HCT116 (cell line): ENCODE results near the gene ATXN1. TPM values are rescaled to one million over a fixed set of nuclear protein-coding genes. Genes with fewer than 3 reads are reported as not detected.

Experiments
- ATAC-seq: fragments of 200-7000 bp; cut with Tn5 transposase; 2 replicates; pipeline ENCODE4 v1.9.1; 2020; ENCODE audit warnings: mild to moderate bottlenecking, moderate library complexity
- BruUV-seq: library from RNA; stranded (reverse); fragments of 400-500 nt; replicated peaks from 2 replicates; lab custom pipeline; 2021; lab: Mats Ljungman, UMichigan
- CTCF ChIA-PET: fragments of 300-600 bp; sonication (Branson Sonifier 250); formaldehyde crosslinking; loops from one replicate; lab custom pipeline; 2021; ENCODE audit warnings: antibody characterized with exemption; lab: Charles Lee
- POLR2A ChIA-PET: fragments of 300-600, 350-600 bp; sonication (Branson Sonifier 250); formaldehyde crosslinking; loops from one replicate; lab custom pipeline; 2021; ENCODE audit warnings: antibody characterized with exemption; lab: Charles Lee
- RAD21 ChIA-PET, 2 experiments: fragments of 300-600 bp; sonication (Branson Sonifier 250); formaldehyde crosslinking; loops; one replicate each; lab custom pipeline; 2023; ENCODE audit warnings: low total read pairs in 2 of 2; ENCODE audit not compliant: uncharacterized antibody in 2 of 2, unreplicated experiment in 2 of 2, low non-redundant PET in 1 of 2; lab: Charles Lee
- DNase-seq: peaks from one replicate; pipeline ENCODE4 v3.0.0-alpha.2; 2010; ENCODE audit warnings: low read depth, low spot score
- H2AFZ ChIP-seq: fragments of 200-600 bp; shearing (Covaris generic), sonication (generic); 2 replicates; pipeline ENCODE4 v1.6.1; 2017; ENCODE audit warnings: low read depth, mixed run types, mixed read lengths, antibody characterized with exemption, low read length; ENCODE audit not compliant: poor library complexity, severe bottlenecking
- H3K27ac ChIP-seq: 2 replicates; pipeline ENCODE4 v1.5.1; 2012; ENCODE audit warnings: low read depth, low read length
- H3K27me3 ChIP-seq: fragments of 200-600 bp; sonication (generic); 2 replicates; pipeline ENCODE4 v1.6.1; 2016; ENCODE audit warnings: mixed run types, low read length, mixed read lengths; ENCODE audit not compliant: insufficient read depth
- H3K36me3 ChIP-seq, 2 experiments: fragments of 200-500 bp in 1 of 2; fragments of 200-600 bp in 1 of 2; sonication (Bioruptor generic) in 1 of 2; sonication (generic) in 1 of 2; 2 replicates each; pipeline versions ENCODE4 v1.5.1 to v1.6.1; 2014 to 2016; ENCODE audit warnings: low read length in 2 of 2, inconsistent platforms in 1 of 2, mixed read lengths in 1 of 2, mixed run types in 1 of 2; ENCODE audit not compliant: insufficient read depth in 2 of 2, control insufficient read depth in 1 of 2
- H3K4me1 ChIP-seq, 2 experiments: fragments of 200-600 bp in 1 of 2; sonication (generic) in 1 of 2; 2 replicates each; pipeline versions ENCODE4 v1.5.1 to v1.6.1; 2012 to 2017; ENCODE audit warnings: low read length in 2 of 2, inconsistent platforms in 1 of 2, mild to moderate bottlenecking in 1 of 2, mixed read lengths in 1 of 2, mixed run types in 1 of 2, moderate library complexity in 1 of 2; ENCODE audit not compliant: insufficient read depth in 2 of 2, control insufficient read depth in 1 of 2
- H3K4me2 ChIP-seq: fragments of 200-600 bp; sonication (generic); 2 replicates; pipeline ENCODE4 v1.6.1; 2017; ENCODE audit warnings: mixed run types, low read length, mixed read lengths
- H3K4me3 ChIP-seq, 2 experiments: fragments of 200-600 bp in 1 of 2; sonication (generic) in 1 of 2; replicated peaks in 1 of 2; 2 replicates each; pipeline ENCODE4 v1.5.1; 2011 to 2016; ENCODE audit warnings: low read length in 2 of 2, control low read depth in 1 of 2, low read depth in 1 of 2, mild to moderate bottlenecking in 1 of 2, mixed read lengths in 1 of 2, mixed run types in 1 of 2
- H3K79me2 ChIP-seq: fragments of 200-600 bp; sonication (generic); 2 replicates; pipeline ENCODE4 v1.6.1; 2017; ENCODE audit warnings: mild to moderate bottlenecking, mixed run types, low read length, moderate library complexity, mixed read lengths; ENCODE audit not compliant: insufficient read depth
- H3K9ac ChIP-seq: fragments of 200-600 bp; sonication (generic); 2 replicates; pipeline ENCODE4 v1.6.1; 2016; ENCODE audit warnings: low read length, mixed read lengths
- H3K9me2 ChIP-seq: fragments of 200-600 bp; sonication (generic), shearing (Covaris generic); 2 replicates; pipeline ENCODE4 v1.6.1; 2017; ENCODE audit warnings: mixed run types, mild to moderate bottlenecking, moderate library complexity; ENCODE audit not compliant: insufficient read depth
- H3K9me3 ChIP-seq, 2 experiments: fragments of 200-500 bp in 1 of 2; fragments of 200-600 bp in 1 of 2; sonication (Bioruptor generic) in 1 of 2; sonication (generic) in 1 of 2; 2 replicates each; pipeline ENCODE4 v1.6.1; 2014 to 2017; ENCODE audit warnings: low read length in 2 of 2, mixed read lengths in 2 of 2, inconsistent platforms in 1 of 2, low read depth in 1 of 2, mild to moderate bottlenecking in 1 of 2, mixed run types in 1 of 2, moderate library complexity in 1 of 2; ENCODE audit not compliant: control insufficient read depth in 1 of 2, insufficient read depth in 1 of 2
- H4K20me1 ChIP-seq: fragments of 200-600 bp; sonication (generic), shearing (Covaris generic); 2 replicates; pipeline ENCODE4 v1.6.1; 2017; ENCODE audit warnings: mixed run types, mild to moderate bottlenecking, moderate library complexity; ENCODE audit not compliant: insufficient read depth
- ATF3 ChIP-seq: IDR thresholded peaks from 2 replicates; pipeline ENCODE4 v1.6.1; 2012
- CEBPB ChIP-seq: IDR thresholded peaks from 2 replicates; pipeline ENCODE4 v1.6.1; 2012; ENCODE audit warnings: low read depth
- CTCF ChIP-seq, 3 experiments: fragments of 200-600 bp in 1 of 3; sonication (generic) in 1 of 3; IDR thresholded peaks in 2 of 3; conservative IDR thresholded peaks in 1 of 3; 2 replicates each; pipeline ENCODE4 v1.5.1; 2012 to 2017; ENCODE audit warnings: low read depth in 2 of 3, low read length in 2 of 3, antibody characterized with exemption in 1 of 3, borderline replicate concordance in 1 of 3, control low read depth in 1 of 3, mild to moderate bottlenecking in 1 of 3, mixed read lengths in 1 of 3, mixed run types in 1 of 3, moderate library complexity in 1 of 3; ENCODE audit not compliant: insufficient read depth in 1 of 3
- EGR1 ChIP-seq: IDR thresholded peaks from 2 replicates; pipeline ENCODE4 v1.6.1; 2012; ENCODE audit warnings: low read depth
- EZH2 ChIP-seq: fragments of 200-600 bp; sonication (generic); IDR thresholded peaks from 2 replicates; pipeline ENCODE4 v1.6.1; 2017; ENCODE audit warnings: antibody characterized with exemption, mixed run types
- EZH2phosphoT487 ChIP-seq: fragments of 200-600 bp; IDR thresholded peaks from 2 replicates; pipeline ENCODE4 v1.6.1; 2018; ENCODE audit warnings: antibody characterized with exemption, borderline replicate concordance
- JUND ChIP-seq: IDR thresholded peaks from 2 replicates; pipeline ENCODE4 v1.6.1; 2012
- MAX ChIP-seq: IDR thresholded peaks from 2 replicates; pipeline ENCODE4 v1.6.1; 2012
- POLR2A ChIP-seq: IDR thresholded peaks from 2 replicates; pipeline ENCODE4 v1.7.0; 2011; ENCODE audit warnings: borderline replicate concordance; ENCODE audit not compliant: insufficient read depth, insufficient read length; ENCODE audit errors: extremely low read depth
- POLR2AphosphoS5 ChIP-seq: IDR thresholded peaks from 2 replicates; pipeline ENCODE4 v1.6.1; 2011; ENCODE audit warnings: mild to moderate bottlenecking, low read depth, low read length, moderate library complexity
- REST ChIP-seq: IDR thresholded peaks from 2 replicates; pipeline ENCODE4 v1.6.1; 2012; ENCODE audit warnings: low read depth
- SIN3A ChIP-seq: IDR thresholded peaks from 2 replicates; pipeline ENCODE4 v1.6.1; 2012; ENCODE audit warnings: low read depth
- SRF ChIP-seq: IDR thresholded peaks from 2 replicates; pipeline ENCODE4 v1.6.1; 2012; ENCODE audit warnings: low read depth
- TCF7L2 ChIP-seq: IDR thresholded peaks from 2 replicates; pipeline ENCODE4 v1.7.0; 2011; ENCODE audit warnings: borderline replicate concordance, inconsistent platforms; ENCODE audit not compliant: insufficient read depth, insufficient read length; ENCODE audit errors: extremely low read depth
- YY1 ChIP-seq: IDR thresholded peaks from 2 replicates; pipeline ENCODE4 v1.6.1; 2011; ENCODE audit warnings: low read length, low read depth, moderate library complexity, mild to moderate bottlenecking; ENCODE audit not compliant: insufficient replicate concordance; ENCODE audit errors: extremely low read depth
- ZBTB33 ChIP-seq: IDR thresholded peaks from 2 replicates; pipeline ENCODE4 v1.6.1; 2011; ENCODE audit warnings: mild to moderate bottlenecking, low read length, moderate library complexity; ENCODE audit not compliant: insufficient replicate concordance; ENCODE audit errors: extremely low read depth
- ZNF274 ChIP-seq: fragments of 200-500 bp; sonication (Bioruptor generic); IDR thresholded peaks from 2 replicates; pipeline ENCODE4 v1.6.1; 2014; ENCODE audit warnings: mild to moderate bottlenecking, low read depth, low read length, inconsistent platforms
- intact Hi-C: fragments of 100-400 bp; cut with micrococcal nuclease; formaldehyde crosslinking; loops from 2 replicates; pipeline ENCODE4 v1.10.0; 2022
- total RNA-seq: library from RNA; stranded (reverse); gene quantifications from one replicate; pipeline ENCODE4 v1.2.1, GENCODE V29; 2021; ENCODE audit not compliant: unreplicated experiment

Gene ATXN1
- total RNA-seq, 1 experiment from 2014 or later: 21.0 TPM

- no peak for DNase-seq
- ChIA-PET POLR2A (no interaction called here), RAD21 (no interaction called here), CTCF (no interaction called here)
- H3K4me3 ChIP-seq: no peak overlapping the region
- no peaks in the 10 kb centered on the region for H3K27me3 ChIP-seq
- no peaks in the 10 kb centered on the region for H3K9me3 ChIP-seq
- no peaks in the 10 kb centered on the region for H3K4me1 ChIP-seq
- peaks cover 4 to 8% of the 10 kb centered on the region in 2 experiments; a peak in 3 of 4 replicates for H3K36me3 ChIP-seq
- H2AFZ ChIP-seq: no peak overlapping the region
- H3K79me2 ChIP-seq: no peaks in the 10 kb centered on the region
- H3K9me2 ChIP-seq: no peaks in the 10 kb centered on the region
- no peak overlapping the region for H3K27ac ChIP-seq
- no peak for TF ChIP-seq ZNF274
- no peak for TF ChIP-seq ZBTB33
- no peak for TF ChIP-seq EZH2phosphoT487
- no peak for TF ChIP-seq JUND
- no peak for TF ChIP-seq SRF
- no peak for TF ChIP-seq SIN3A
- TF ChIP-seq EGR1: no peak
- no peak for TF ChIP-seq POLR2AphosphoS5
- TF ChIP-seq REST: no peak
- no peak for TF ChIP-seq ATF3
- no peak for TF ChIP-seq TCF7L2
- TF ChIP-seq CTCF (IDR thresholded peaks at IDR 0.05 in 2 of 3, conservative IDR thresholded peaks at IDR 0.05 in 1 of 3; ENCODE audit: borderline replicate concordance in 1 of 3, insufficient read depth in 1 of 3, low read depth in 2 of 3, low read length in 2 of 3): no peak
- no peak for TF ChIP-seq YY1
- no peak for TF ChIP-seq CEBPB
- no peak for TF ChIP-seq MAX
- TF ChIP-seq EZH2: no peak
- TF ChIP-seq POLR2A: no peak
- no peaks in the 10 kb centered on the region for H4K20me1 ChIP-seq
- no peak overlapping the region for H3K9ac ChIP-seq
- ATAC-seq: no peak
- intact Hi-C loops: no loop called here
- no peak overlapping the region for H3K4me2 ChIP-seq
- BruUV-seq: no TSS peak
Measured at GRCh38 chr6:16249971-16250370, 511.3 kb downstream of the ATXN1 start.
